Left lung (tissue), 10 donors: ENCODE results near the gene AMZ2. TPM values are rescaled to one million over a fixed set of nuclear protein-coding genes. Genes with fewer than 3 reads are reported as not detected.

Experiments used
- ATAC-seq: fragments of 200-7000 bp; cut with Tn5 transposase; one replicate; pipeline ENCODE4 v1.9.1; 2020; ENCODE audit warnings: moderate library complexity
- DNase-seq, 4 donors: peaks; one replicate each; pipeline ENCODE4 v3.0.0-alpha.2; 2013 to 2020
- H3K27ac ChIP-seq, 2 donors: fragments of 200-600 bp; sonication (generic) in 1 of 2; one replicate each; pipeline versions ENCODE4 v1.5.0 to v1.8.0; 2020 to 2021
- H3K27me3 ChIP-seq, 2 donors: fragments of 200-600 bp; sonication (generic) in 1 of 2; one replicate each; pipeline versions ENCODE4 v1.5.0 to v1.8.0; 2020 to 2021
- H3K36me3 ChIP-seq, 2 donors: fragments of 200-600 bp; sonication (generic) in 1 of 2; one replicate each; pipeline versions ENCODE4 v1.5.0 to v1.8.0; 2020 to 2021
- H3K4me1 ChIP-seq, 2 donors: fragments of 200-600 bp; one replicate each; pipeline ENCODE4 v1.8.0; 2021
- H3K4me3 ChIP-seq, 2 donors: fragments of 200-600 bp; sonication (generic) in 1 of 2; one replicate each; pipeline versions ENCODE4 v1.5.0 to v1.8.0; 2020 to 2021; ENCODE audit warnings: mild to moderate bottlenecking in 1 of 2
- H3K9me3 ChIP-seq, 2 donors: fragments of 200-600 bp; sonication (generic) in 1 of 2; one replicate each; pipeline versions ENCODE4 v1.5.0 to v1.8.0; 2020 to 2021
- intact Hi-C, 2 donors: fragments of 100-400 bp; cut with DNase I; formaldehyde crosslinking; loops; one replicate each; pipeline versions ENCODE4 v1.11.2 to v1.14.2; 2022
- polyA plus RNA-seq, 6 donors: library from polyadenylated mRNA; unstranded; fragments of 120-200 nt; gene quantifications; one replicate each; pipeline ENCODE4 v1.2.1, GENCODE V29; 2013; ENCODE audit not compliant: insufficient read length in 6 of 6
- total RNA-seq, 2 donors: library from RNA; stranded (reverse); fragmentation: NEBNext Ultra II Directional; extraction: Animal tissue kit (Norgen Biotek cat#: 25700); gene quantifications; one replicate each; pipeline ENCODE4 v1.2.1, GENCODE V29; 2021
- TF ChIP-seq, protein P1 (sequence below), 2 donors: fragments of 200-600 bp; sonication (generic) in 1 of 2; IDR thresholded peaks; one replicate each; pipeline versions ENCODE4 v1.5.0 to v1.8.0; 2021; ENCODE audit warnings: antibody characterized with exemption in 2 of 2
- donor health status: DM: no; HTN: yes; CAD: no.
- donor health status: DM: no; HTN: no; CAD: no.

AMZ2 gene
- total and polyA plus RNA-seq, 8 donors = 48.4 to 86.1 (median 75.1) TPM

DNA sequence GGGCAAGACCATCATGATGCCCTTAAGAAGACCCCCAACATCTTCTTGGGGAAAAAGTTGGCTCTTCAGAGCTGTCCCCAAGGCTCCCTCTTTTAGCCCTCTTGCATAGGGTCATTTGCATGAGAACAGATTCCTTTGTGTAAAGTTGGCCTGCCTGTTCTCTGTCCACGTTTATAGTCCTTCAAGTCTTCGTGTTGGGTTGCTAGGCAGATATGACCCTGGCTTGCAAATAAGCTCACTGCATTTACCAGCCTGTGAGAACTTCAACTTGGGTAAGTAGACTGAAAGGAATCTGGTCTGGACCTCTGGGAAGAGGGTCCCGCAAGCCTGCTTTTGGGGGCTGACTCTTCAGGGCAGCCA is 46.3 kb downstream of the AMZ2 start:
- ATAC-seq (no peak), DNase-seq (no peak)
- H3K36me3 ChIP-seq = no peaks in the 10 kb centered on the region
- peaks cover 13 to 60% of the 10 kb centered on the region in 2 donors for H3K4me1 ChIP-seq
- peaks cover 24 to 62% of the 10 kb centered on the region in 2 donors for H3K27me3 ChIP-seq
- TF ChIP-seq, protein P1, sequence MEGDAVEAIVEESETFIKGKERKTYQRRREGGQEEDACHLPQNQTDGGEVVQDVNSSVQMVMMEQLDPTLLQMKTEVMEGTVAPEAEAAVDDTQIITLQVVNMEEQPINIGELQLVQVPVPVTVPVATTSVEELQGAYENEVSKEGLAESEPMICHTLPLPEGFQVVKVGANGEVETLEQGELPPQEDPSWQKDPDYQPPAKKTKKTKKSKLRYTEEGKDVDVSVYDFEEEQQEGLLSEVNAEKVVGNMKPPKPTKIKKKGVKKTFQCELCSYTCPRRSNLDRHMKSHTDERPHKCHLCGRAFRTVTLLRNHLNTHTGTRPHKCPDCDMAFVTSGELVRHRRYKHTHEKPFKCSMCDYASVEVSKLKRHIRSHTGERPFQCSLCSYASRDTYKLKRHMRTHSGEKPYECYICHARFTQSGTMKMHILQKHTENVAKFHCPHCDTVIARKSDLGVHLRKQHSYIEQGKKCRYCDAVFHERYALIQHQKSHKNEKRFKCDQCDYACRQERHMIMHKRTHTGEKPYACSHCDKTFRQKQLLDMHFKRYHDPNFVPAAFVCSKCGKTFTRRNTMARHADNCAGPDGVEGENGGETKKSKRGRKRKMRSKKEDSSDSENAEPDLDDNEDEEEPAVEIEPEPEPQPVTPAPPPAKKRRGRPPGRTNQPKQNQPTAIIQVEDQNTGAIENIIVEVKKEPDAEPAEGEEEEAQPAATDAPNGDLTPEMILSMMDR (IDR thresholded peaks at IDR 0.05) = no peak
- intact Hi-C loops = no loop called here
- H3K9me3 ChIP-seq = no peaks in the 10 kb centered on the region
- no peak overlapping the region for H3K27ac ChIP-seq
- H3K4me3 ChIP-seq = no peak overlapping the region

DNA sequence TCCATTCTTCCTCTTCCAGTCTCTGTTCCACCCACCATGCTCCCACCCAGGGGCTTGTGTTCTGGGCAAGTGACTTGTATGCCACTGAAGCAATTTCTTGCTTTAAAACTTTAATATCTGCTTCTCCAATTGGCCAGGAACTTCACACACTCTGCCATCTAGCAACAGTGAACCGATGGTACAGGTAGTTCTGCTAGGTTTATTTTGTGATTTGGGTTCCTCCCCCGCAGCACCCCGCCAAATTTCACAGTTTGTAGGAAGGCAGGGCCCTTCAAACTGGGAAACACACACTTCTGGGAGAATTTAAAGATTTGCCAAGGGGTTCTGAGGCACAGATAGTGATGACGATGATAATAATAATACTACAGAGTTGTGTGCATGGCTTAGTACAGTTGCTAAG is 46.8 kb downstream of the AMZ2 start:
- no peaks in the 10 kb centered on the region for H3K36me3 ChIP-seq
- H3K27me3 ChIP-seq = peaks cover 24 to 62% of the 10 kb centered on the region in 2 donors
- no peak for DNase-seq
- H3K9me3 ChIP-seq = no peaks in the 10 kb centered on the region
- no peak overlapping the region for H3K4me3 ChIP-seq
- peaks cover 13 to 55% of the 10 kb centered on the region in 2 donors for H3K4me1 ChIP-seq
- intact Hi-C loops = no loop called here
- TF ChIP-seq, protein P1 (IDR thresholded peaks at IDR 0.05) = no peak
- ATAC-seq = no peak
- no peak overlapping the region for H3K27ac ChIP-seq

DNA sequence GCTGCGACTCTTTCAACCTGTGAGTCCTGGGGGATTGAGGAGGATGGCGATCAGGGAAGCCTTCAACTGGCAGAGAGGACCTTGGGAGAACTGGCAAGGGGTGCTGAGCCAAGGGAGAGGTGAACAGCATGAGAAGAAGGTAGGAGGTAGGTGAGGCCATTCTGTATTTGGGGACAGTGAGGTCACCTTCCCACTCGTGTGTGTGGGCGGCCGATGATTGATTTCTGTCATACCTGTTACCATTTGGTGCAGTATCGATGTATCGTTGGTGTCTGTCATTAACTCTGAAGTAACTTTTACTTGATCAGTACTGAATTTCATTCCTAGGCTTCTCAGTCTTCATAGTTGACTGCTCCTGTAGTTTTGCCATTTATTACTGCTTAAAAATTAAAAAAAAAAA is 47.2 kb downstream of the AMZ2 start:
- TF ChIP-seq, protein P1 (IDR thresholded peaks at IDR 0.05) = no peak
- H3K36me3 ChIP-seq = no peaks in the 10 kb centered on the region
- no peak overlapping the region for H3K27ac ChIP-seq
- DNase-seq (no peak), ATAC-seq (no peak)
- no peak overlapping the region for H3K4me3 ChIP-seq
- intact Hi-C loops = no loop called here
- H3K4me1 ChIP-seq = peaks cover 11 to 50% of the 10 kb centered on the region in 2 donors
- no peaks in the 10 kb centered on the region for H3K9me3 ChIP-seq
- peaks cover 24 to 59% of the 10 kb centered on the region in 2 donors for H3K27me3 ChIP-seq

DNA sequence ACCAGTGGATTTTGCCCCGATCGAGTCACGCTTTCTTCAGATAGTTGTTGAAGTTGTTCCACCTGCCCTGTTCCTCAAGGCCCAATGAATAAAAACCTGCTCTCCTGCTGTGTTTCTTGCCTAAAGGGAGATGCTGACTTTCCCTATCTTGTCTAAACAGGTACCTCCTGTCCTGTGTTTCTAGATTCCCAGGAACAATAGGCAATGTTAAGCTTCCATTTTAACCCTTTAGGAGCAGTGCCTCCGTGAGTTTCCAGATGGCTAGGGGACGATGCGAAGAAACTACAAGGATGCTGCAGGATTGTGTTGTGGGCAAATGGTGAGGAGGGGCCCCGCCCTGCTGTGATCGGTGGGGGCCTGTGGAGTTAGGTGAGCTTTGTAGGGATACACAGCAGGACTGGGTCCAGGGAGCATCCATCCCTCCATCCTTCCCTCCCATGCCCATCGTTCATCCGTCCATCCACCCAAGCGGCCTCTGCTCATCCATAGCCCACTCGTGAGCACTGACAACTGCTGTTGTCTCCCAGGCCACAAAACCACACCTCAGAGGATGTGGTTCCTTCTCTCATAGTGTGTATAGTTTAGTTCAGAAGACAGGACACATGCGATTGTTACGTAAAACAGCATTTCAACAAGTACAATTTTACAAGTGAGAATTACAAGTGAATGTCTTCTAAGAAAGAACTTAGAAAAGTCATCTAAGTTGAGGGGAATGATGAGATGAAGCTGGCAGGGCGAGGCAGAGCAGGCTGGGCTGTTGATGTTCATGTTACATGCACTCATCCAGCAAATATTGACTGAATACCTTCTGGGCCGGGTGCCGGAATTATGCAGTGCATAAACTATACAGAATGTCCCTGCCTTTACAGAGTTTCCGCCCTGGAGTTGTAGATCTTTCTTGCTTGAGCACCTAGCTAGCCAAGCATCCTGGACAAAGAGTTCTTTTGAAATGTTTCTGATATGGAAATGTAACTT is 48.7 kb downstream of the AMZ2 start:
- TF ChIP-seq, protein P1 (IDR thresholded peaks at IDR 0.05) = no peak
- H3K4me3 ChIP-seq = no peak overlapping the region
- no peak for DNase-seq
- peaks cover 16 to 45% of the 10 kb centered on the region in 2 donors for H3K27me3 ChIP-seq
- ATAC-seq = no peak
- H3K36me3 ChIP-seq = no peaks in the 10 kb centered on the region
- intact Hi-C loops = no loop called here
- H3K4me1 ChIP-seq = peaks cover 5 to 39% of the 10 kb centered on the region in 2 donors
- H3K9me3 ChIP-seq = no peaks in the 10 kb centered on the region
- H3K27ac ChIP-seq = peak overlapping the region; percentile 40 to 78

DNA sequence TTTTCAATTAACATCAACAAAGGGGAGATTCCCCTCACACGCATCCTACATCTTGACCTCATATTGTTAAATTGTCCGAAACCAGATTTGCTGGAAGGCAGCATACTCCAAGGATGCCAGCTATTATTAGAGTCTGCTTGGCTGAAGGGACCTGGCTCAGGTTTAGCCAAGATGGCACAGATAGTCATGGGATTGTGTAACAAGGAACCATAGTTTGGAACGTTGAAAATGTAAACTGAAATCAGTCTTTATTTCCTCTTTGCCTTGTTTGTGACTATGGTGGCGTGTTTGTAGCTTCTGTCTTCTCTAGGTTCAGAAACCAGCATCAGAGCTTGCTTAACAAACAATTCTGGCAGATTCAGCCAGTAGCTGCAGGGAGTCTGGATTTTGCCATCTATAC is 49.4 kb downstream of the AMZ2 start:
- DNase-seq (no peak), ATAC-seq (no peak)
- Histone ChIP-seq H3K27me3 (peaks cover 12 to 38% of the 10 kb centered on the region in 2 donors), H3K27ac (peak overlapping the region; percentile 40 to 78), H3K36me3 (no peaks in the 10 kb centered on the region), H3K4me1 (peaks cover 4 to 32% of the 10 kb centered on the region in 2 donors), H3K9me3 (no peaks in the 10 kb centered on the region), H3K4me3 (no peak overlapping the region)
- intact Hi-C loops = no loop called here
- TF ChIP-seq, protein P1 (IDR thresholded peaks at IDR 0.05) = no peak
